Measurements from ENCODE around the gene MTERF4.

The MTERF4 gene

DNA sequence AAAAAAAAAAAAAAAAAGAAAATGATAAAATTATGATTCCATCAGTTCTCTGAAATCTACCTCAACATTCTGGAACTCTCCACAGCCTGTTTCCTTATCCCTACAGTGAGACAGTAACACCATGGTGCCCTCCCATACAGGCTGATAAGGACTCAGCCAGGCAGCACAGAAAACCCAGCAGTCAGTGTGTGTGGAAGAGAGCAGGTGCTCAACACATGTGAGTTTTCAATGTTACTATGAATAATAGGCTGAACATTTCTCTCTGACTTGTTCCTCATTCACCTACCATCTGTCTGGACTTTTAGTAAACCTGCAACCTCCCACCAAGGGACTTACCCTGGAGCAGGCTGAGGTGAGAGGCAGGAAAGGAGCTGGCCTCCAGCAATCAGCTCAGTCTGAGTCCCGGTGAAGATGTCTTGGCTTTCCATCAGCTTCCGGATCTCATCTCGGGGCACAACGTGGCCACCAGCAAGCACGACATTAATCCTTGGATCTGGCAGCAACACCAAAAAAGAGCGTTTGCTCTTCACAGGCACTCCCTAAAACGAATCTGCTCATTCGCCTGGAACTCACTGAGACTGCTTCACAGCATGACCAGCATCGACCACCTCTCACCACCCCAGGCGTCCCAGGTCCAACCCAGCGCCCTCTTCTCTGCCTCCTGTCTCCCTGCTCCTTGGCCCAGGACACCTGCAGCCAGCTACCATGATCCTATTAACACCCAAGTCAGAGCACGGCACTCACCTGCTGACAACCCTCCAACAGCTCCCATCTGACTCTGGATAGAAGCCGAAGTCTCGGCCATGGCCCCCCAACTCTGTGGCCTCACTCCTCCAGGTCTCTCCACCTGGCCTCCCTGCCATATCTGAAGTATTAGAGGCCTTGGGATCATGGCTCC, 30.7 kb upstream of the MTERF4 start:
- no peak for DNase-seq

DNA sequence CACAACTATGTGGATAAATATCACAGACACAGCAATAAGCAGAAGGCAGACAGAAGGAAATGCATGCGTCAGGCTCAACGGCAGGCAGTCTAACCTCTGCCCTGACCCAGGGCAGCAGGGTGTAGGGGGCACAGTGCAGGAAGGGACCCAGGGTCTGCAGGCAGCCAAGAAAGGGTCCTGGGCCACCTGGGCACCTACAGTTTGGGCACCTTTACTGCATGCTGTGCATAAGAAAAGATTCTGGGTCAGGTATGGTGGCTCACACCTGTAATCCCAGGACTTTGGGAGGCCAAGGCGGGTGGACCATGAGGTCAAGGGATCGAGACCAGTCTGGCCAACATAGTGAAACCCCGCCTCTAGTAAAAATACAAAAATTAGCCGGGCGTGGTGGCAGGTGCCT, 29.4 kb upstream of the MTERF4 start:
- no peak for DNase-seq

DNA sequence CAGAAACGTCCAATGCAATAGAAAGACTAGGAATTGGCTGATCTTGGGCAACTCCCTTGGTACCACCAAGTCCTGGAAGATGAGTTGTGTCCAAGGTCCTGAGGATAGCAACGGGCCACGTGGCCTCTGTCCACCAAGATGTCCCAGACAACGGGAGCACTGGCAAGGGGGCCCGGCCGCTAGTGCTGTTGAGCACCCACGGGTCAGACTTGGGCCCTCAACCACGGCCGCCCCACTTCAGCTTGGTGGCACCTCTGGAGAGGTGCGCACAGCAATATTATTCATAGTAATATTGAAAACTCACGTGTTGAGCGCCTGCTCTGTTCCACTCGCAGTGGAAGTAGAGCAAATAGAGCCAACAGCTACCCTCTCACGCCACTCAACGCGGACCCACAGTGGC, 28.2 kb upstream of the MTERF4 start:
- DNase-seq = no peak

DNA sequence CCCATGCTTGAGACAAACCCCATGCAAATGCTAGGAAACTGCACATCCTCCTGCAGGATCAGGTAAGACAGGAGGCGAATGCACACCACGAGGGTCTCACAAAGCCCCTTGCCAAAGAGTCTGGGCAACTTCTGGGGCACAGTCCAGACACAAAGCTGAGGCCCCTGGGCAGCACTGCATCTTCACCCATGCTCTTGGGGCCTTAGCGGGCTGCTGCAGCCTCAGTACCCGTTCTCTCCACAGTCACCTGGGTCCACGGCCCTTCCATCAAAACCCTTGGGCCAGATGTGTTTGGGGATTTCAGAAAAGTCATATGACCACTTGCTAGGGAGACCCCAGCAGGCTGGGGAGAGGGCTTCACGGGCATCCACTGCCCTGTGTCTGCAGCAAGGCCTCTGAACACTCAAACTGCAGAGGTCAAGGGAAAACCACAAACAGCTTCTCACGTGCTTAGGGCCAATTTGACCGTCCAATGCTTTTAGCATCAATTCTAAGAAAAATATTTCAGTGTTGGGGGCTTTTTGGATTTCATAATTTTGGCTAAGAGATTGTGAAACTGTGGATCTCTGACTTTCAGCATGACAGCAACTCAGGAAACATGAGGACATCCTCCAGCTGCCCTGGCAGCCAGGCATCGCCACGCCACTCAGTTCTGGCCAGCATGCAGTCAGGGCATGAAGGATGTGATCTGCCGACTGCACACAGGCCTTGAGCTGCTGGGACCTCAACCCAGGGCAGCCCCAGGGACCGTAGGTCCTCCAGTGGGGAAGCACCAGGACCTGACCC, 27.2 kb upstream of the MTERF4 start:
- no peak for DNase-seq

GRCh38 chr2:241128266-241128665, 26.2 kb upstream of the MTERF4 start:
- DNase-seq = no peak

DNA sequence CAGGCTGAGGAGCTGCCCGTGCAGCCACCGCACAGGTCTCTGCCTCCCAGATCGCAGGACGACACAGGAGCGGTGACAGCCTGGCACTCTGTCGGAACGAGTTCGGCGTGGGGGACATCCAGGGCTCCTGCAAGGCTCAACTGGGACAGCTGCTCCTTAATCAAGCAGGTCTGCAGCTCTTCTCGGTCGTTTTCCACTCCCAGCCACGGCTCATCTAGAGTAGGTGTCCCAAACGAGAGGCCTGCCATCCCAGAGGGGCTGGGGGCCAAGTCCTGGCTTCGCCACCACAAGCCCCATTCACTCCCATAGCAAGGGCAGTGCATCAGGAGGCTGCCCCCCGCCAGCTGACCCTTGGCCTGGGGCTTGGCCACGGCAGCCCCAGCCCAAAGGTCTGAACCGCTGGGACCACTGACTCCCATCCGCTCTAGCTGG, 24.7 kb upstream of the MTERF4 start:
- no peak for DNase-seq

GRCh38 chr2:241126201-241126611, 24.1 kb upstream of the MTERF4 start:
- DNase-seq = no peak

DNA sequence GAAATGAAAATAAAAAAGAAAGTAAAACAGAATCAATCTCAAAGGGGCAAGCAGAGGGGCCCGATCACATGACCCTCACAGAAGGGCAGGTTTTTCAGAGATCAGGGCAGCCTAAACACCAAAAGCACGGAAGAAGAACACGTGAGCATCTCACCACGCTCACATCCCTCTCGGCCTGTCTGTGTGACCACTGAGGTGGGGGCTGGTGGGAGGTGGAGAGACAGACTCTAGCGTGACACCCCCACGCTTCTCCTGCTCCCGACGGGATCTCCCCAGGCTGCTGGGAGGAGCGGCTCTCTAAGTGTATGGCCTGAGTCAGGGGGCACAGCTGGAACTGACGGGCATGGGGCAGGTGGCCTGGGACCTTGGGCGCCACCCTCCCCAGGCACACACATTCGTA, 23.5 kb upstream of the MTERF4 start:
- peak; percentile 21 for DNase-seq

- DNase-seq = peak; percentile 68
Measured at GRCh38 chr2:241123816-241124536, 21.9 kb upstream of the MTERF4 start.

DNA sequence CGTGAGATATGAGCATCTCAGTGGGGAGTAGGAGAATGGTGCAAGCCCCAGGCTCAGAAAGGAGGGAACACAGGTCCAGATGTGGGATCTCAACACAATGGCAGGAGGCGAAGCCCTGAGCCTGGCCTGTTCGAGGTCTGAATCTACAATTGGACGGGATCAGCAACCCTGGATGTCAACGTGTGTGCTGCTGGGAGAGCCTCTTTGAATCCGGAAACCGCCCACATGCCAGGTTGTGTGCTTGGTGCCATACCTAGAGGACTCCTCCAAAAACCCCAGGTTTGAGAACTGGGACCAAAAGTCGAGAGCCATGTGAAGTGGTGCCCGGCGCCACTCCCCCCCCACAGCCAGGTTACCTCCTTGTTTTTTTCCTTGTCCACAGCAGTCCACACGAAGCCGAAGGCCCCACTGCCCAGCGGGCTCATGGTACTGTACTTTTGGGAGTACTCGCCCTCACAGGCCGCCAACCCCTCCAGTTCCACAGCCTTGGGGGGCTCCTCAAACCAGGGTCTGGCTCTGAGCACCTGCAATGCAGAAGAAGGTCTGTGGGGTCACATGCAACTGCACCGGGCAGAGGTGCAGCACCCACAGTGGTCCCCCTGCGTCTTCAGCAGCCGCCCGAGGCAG, 20.4 kb upstream of the MTERF4 start:
- DNase-seq = no peak

GRCh38 chr2:241121008-241121407, 18.9 kb upstream of the MTERF4 start:
- no peak for DNase-seq

GRCh38 chr2:241120440-241120839, 18.4 kb upstream of the MTERF4 start:
- DNase-seq = no peak

DNA sequence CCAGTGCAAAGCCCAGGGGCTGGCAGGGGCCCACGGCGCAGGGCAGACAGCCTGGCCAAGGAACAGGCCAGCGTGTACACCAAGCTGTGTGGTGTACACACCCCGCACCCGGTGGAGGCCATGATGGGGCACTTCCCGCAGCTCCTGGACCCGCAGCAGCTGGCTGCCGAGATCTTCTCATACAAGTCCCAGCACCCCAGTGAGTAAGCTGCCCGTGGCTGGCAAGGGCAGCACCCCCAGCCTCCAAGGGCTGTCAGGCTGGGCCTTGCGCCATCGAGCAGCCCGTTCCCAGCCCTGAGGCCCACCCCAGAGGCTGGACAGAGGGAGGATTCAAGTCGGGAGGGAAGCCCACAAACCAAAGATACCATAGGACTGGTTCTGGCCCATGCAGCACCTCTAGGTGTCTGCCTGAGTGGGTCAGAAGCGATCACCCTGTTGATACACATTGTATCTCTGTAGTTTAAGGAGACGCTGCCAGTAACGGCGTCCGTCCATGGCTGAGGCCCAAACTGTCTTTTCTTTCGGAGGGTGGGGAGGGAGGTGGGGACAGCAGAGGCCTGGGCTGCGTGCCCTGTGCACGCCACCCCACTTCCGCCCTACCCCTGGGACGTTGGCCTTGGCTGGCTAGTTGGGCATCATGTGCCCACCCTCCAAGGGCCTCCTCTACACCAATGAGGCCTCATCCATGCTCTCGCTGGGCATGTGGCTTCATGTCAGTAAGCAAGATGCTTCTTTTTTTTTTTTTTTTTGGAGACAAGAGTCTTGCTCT, 16.8 kb upstream of the MTERF4 start:
- no peak for DNase-seq

- no peak for DNase-seq
Measured at GRCh38 chr2:241116606-241117560, 14.8 kb upstream of the MTERF4 start.

- DNase-seq = no peak
Measured at GRCh38 chr2:241115361-241115760, 13.3 kb upstream of the MTERF4 start.

DNA sequence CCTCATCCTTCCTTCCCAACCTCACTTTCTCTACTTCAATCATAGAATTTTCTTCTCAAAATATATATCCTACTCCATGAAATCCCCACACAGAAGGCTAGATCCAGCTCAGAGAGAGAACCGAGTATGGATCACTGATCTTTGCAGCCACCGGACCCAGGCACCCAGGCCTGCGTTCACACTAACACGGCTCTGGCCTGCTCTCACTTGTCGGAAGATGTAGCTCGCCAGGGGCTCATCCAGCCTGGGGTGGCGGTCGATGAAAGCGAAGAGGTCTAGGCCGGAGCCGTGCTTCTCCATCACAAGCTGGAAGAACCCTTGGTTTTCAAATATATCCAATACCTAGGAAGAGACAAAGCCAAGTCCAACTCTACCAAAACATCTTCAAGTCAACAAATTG, 12.7 kb upstream of the MTERF4 start:
- DNase-seq = no peak

DNA sequence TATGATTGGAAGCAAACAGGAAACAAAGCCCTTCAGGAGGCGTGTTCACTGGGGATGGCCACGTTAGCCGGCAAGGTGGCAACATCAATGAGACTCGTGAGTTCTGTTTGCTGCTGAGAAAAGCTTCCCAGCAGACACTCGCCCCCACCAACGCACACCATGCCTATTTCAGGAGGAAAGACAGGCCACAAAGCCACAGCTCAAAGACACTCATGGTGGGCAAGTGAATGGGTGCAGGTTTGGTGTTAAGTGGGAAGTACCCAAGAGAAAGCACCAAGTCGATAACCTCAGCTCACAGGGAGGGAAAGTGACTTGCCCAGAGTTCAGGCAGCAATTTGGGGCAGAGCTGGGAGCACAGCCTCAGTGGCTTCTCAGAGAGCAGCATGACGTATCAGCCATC, 10.5 kb upstream of the MTERF4 start:
- peak; percentile 66 for DNase-seq

DNA sequence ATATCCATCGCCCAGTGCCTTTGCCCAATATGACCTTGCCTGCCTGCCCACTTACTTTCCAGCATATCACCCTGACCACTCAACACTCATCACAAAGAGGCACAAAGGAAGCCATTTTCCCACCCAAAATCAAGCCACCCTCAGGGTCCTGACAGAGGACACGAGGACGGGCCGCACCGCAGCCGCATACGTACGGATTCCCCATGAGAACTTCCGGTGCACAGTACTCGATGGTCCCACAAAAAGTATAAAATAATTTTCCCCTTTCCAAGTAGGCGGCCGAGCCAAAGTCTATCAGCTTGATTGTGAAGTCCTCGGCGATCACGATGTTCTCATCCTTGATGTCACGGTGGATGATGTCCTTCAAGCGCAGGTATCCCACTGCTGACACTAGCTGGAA, 10.0 kb upstream of the MTERF4 start:
- no peak for DNase-seq

GRCh38 chr2:241111440-241111805, 9.3 kb upstream of the MTERF4 start:
- peak; percentile 41 for DNase-seq

DNA sequence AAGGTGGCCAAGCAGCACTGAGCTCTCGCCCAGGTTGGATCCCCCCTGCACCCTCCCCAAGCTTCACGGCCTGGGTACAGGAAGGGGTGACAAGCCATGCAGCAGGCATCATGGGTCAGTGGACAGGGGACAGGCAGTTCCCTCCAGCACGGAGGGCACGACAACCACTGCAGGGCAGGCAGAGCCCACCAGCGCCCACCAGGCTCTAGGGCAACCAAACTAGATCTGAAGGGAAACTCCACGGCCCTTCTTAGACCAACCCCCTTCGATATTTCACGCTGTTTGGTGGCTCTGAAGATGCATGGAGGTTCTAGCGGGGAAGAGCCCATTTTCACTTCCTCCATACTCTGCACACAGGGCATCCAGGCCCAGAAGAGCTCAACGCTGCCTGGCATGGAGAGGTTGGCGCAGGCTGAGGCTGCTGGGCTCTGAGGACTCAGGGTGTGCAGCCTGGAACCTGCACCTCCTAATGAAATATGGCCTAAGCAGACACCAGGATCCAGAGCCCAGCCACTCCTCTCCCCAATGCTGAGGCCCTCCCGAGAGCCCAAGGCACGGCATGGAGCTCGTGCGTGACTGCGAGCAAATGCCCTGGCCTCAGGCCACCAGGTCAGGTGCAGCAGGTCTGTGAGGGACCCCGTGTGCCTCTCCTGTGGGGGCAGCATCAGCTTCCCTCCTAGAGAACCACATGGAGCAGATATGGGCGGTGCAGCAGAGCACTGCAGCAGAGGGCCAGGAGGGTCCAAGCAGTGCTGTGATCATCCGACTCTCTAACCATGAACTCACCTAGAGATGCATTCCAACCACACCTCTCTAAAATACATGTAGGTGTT, 8.7 kb upstream of the MTERF4 start:
- no peak for DNase-seq

Data from CD4-positive, alpha-beta T cell treated with Interleukin-10 for 1 hour (primary cell).